ENCODE results near the gene DUSP10. TPM values are rescaled to one million over a fixed set of nuclear protein-coding genes. Genes with fewer than 3 reads are reported as not detected.

Gene DUSP10
- total and polyA plus RNA-seq, 7 donors: 2.5 to 19.9 (median 11.4) TPM

DNA sequence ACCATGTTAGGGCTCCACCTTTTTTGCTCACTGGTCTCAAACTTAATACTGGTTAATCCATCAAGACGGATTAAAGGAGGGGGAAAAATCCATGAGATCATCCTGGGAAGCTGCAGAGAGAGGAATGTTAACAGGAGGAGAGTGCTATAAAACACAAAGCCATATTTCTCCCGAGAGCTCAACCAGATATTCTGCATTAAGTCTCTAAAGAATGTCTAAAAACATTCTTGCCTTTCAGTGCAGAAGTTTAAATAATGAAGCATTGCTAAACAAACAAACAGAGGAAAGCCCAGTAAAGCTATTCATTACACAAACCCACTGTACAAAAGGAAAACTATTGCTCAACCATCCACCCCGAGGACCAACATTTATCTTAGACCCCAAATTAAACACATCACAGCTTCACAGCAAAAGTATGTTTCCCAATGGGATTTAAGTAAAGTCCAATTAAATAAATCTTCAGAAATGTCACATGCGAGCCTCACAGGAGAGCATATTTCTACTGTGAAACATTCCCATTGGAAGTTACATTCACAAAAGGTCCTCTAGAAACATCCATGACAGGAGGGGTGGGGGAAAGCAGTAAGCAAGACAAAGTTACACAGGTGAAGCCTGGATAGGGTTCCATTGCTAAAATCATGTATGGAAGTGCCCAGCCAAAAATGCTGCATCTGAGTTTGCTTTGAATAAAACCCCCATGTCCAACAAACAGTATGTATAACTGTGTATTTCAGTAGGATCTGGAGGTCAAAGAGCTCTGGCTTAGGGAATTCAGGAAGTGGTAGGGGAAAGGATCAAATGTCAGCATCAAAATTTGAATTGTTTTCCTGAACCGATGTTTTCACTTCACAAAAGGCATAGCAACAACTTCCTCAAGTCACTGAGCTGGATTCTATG, 23.3 kb downstream of the DUSP10 start:
- Histone ChIP-seq H3K27me3 (no peaks in the 10 kb centered on the region), H3K4me1 (peaks cover 0 to 95% (median 77%) of the 10 kb centered on the region in 4 donors), H3K4me3 (no peak overlapping the region), H3K27ac (peak overlapping the region; percentile 73 to 89 (median 84)), H3K9me3 (no peaks in the 10 kb centered on the region), H3K36me3 (no peaks in the 10 kb centered on the region)
- 56 to 67% methylated on average over 5 of the region's 5 CpGs for WGBS, 2 donors
- DNase-seq: no peak
- TF ChIP-seq POLR2AphosphoS5 (IDR thresholded peaks at IDR 0.05) (peak in 3 of 4 donors; percentile 49 to 59 (median 58)), POLR2A (IDR thresholded peaks at IDR 0.05) (no peak), EP300 (IDR thresholded peaks at IDR 0.05) (peak in 2 of 4 donors; percentile 7 to 57)
- intact Hi-C loops (cut with DNase I): loop anchor here (5.0 kb wide), 2 partner anchors 836 to 901 kb away; no protein-coding TSS in a partner anchor

- peak overlapping the region; percentile 73 to 89 (median 84) for H3K27ac ChIP-seq
- intact Hi-C loops (cut with DNase I): loop anchor here (5.0 kb wide), 2 partner anchors 835 to 900 kb away; no protein-coding TSS in a partner anchor
- 61 to 66% methylated on average over 2 of the region's 2 CpGs for WGBS, 2 donors
- no peak for DNase-seq
- no peaks in the 10 kb centered on the region for H3K9me3 ChIP-seq
- no peak overlapping the region for H3K4me3 ChIP-seq
- H3K4me1 ChIP-seq: peaks cover 0 to 97% (median 84%) of the 10 kb centered on the region in 4 donors
- no peaks in the 10 kb centered on the region for H3K27me3 ChIP-seq
- TF ChIP-seq POLR2AphosphoS5 (IDR thresholded peaks at IDR 0.05) (no peak), EP300 (IDR thresholded peaks at IDR 0.05) (no peak)
- H3K36me3 ChIP-seq: no peaks in the 10 kb centered on the region
Measured at GRCh38 chr1:221717485-221717853, 24.4 kb downstream of the DUSP10 start.

DNA sequence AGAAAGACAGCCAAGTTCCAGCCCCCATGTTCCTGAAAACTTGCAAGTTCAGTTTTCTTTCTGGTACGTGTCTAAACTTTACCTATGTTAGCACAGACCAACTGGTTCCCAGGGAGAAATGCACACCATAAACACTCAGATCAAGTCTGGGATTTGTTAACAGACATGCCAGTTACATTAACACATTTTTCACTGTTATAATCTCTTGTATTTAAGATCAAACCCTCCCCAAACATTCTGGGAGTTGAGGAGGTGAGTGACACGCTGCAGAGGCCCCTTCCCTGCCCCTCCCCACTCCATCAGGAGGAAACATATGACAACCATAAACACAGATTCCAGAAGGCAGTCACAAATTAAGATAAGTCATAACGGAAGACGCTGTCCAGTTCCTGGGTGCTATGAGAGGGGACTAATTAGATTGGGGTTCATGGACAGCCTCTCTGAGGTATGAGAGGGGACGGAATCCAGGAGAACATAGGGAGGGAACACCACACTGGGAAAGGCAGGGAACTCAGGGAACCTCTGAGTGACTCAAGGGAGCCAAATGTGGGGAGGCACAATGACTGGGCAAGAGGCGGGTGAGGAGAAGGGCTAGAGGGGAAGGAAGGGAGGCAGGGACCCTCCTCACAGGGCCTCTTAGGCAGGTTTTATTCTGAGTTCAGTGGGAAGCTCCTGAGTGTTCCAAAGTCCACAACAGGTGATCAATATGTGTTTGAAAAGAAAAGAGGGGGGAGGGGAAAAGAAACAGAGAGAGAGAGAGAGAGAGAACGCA, 25.0 kb downstream of the DUSP10 start:
- Histone ChIP-seq H3K27me3 (no peaks in the 10 kb centered on the region), H3K9me3 (no peaks in the 10 kb centered on the region), H3K27ac (peak overlapping the region; percentile 73 to 89 (median 84)), H3K4me1 (peaks cover 0 to 97% (median 86%) of the 10 kb centered on the region in 4 donors), H3K36me3 (no peaks in the 10 kb centered on the region), H3K4me3 (no peak overlapping the region)
- TF ChIP-seq EP300 (IDR thresholded peaks at IDR 0.05) (peak in 1 of 4 donors; percentile 76), POLR2AphosphoS5 (IDR thresholded peaks at IDR 0.05) (peak in 3 of 4 donors; percentile 53 to 68 (median 68)), POLR2A (IDR thresholded peaks at IDR 0.05) (no peak)
- TF ChIP-seq, protein P1, sequence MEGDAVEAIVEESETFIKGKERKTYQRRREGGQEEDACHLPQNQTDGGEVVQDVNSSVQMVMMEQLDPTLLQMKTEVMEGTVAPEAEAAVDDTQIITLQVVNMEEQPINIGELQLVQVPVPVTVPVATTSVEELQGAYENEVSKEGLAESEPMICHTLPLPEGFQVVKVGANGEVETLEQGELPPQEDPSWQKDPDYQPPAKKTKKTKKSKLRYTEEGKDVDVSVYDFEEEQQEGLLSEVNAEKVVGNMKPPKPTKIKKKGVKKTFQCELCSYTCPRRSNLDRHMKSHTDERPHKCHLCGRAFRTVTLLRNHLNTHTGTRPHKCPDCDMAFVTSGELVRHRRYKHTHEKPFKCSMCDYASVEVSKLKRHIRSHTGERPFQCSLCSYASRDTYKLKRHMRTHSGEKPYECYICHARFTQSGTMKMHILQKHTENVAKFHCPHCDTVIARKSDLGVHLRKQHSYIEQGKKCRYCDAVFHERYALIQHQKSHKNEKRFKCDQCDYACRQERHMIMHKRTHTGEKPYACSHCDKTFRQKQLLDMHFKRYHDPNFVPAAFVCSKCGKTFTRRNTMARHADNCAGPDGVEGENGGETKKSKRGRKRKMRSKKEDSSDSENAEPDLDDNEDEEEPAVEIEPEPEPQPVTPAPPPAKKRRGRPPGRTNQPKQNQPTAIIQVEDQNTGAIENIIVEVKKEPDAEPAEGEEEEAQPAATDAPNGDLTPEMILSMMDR (IDR thresholded peaks at IDR 0.05): no peak
- WGBS, 2 donors: 47 to 64% methylated on average over 7 of the region's 7 CpGs
- DNase-seq: no peak
- intact Hi-C loops (cut with DNase I): loop anchor here (5.0 kb wide), 2 partner anchors 835 to 900 kb away; no protein-coding TSS in a partner anchor

GRCh38 chr1:221715321-221716169, 26.3 kb downstream of the DUSP10 start:
- H3K4me1 ChIP-seq: peaks cover 0 to 98% (median 91%) of the 10 kb centered on the region in 4 donors

More at GRCh38 chr1:221715321-221716169, 26.3 kb downstream of the DUSP10 start:
- Histone ChIP-seq H3K27ac (peak overlapping the region; percentile 73 to 89 (median 84)), H3K27me3 (no peaks in the 10 kb centered on the region), H3K36me3 (no peaks in the 10 kb centered on the region), H3K4me3 (no peak overlapping the region), H3K9me3 (no peaks in the 10 kb centered on the region)
- DNase-seq: no peak
- WGBS, 2 donors: 62 to 70% methylated on average over 2 of the region's 2 CpGs
- TF ChIP-seq POLR2AphosphoS5 (IDR thresholded peaks at IDR 0.05): peak in 3 of 4 donors; percentile 13 to 38 (median 23)
- no peak for TF ChIP-seq POLR2A (IDR thresholded peaks at IDR 0.05)
- peak in 2 of 4 donors; percentile 34 to 51 for TF ChIP-seq EP300 (IDR thresholded peaks at IDR 0.05)
- TF ChIP-seq, protein P1 (IDR thresholded peaks at IDR 0.05): no peak
- intact Hi-C loops (cut with DNase I): loop anchor here (5.0 kb wide), 2 partner anchors 833 to 898 kb away; no protein-coding TSS in a partner anchor
